Central memory CD8-positive, alpha-beta T cell (primary cell): ENCODE measurements around the gene ZNF724.
"Not testable (repeated sequence)": the region's sequence is repeated elsewhere in the genome, so short reads cannot be mapped to it uniquely, and the experiment has no call there.

Experiments
- ATAC-seq: fragments of 150-1000 bp; cut with Tn5 transposase; replicated peaks from 2 replicates; pipeline ENCODE4 v1.10.0; 2022; ENCODE audit warnings: mild to moderate bottlenecking, moderate FRiP score, moderate number of reproducible peaks; ENCODE audit not compliant: poor library complexity, severe bottlenecking; ENCODE audit errors: extremely low read depth
- DNase-seq, 2 donors: peaks; one replicate each; pipeline ENCODE4 v3.0.0; 2021; ENCODE audit warnings: low spot score in 2 of 2
- H3K27ac Mint-ChIP-seq: one replicate; pipeline ENCODE4 v1.8.0; 2022; ENCODE audit warnings: low read depth, mild to moderate bottlenecking, moderate library complexity, mixed read lengths
- H3K27me3 Mint-ChIP-seq: one replicate; pipeline ENCODE4 v1.8.0; 2022; ENCODE audit warnings: mixed read lengths
- H3K36me3 Mint-ChIP-seq: one replicate; pipeline ENCODE4 v1.8.0; 2022; ENCODE audit warnings: mild to moderate bottlenecking, moderate library complexity, mixed read lengths; ENCODE audit not compliant: insufficient read depth
- H3K4me1 Mint-ChIP-seq: one replicate; pipeline ENCODE4 v1.8.0; 2022; ENCODE audit warnings: mixed read lengths
- H3K4me3 Mint-ChIP-seq: one replicate; pipeline ENCODE4 v1.8.0; 2022; ENCODE audit warnings: mild to moderate bottlenecking, moderate library complexity, mixed read lengths
- H3K9me3 Mint-ChIP-seq: one replicate; pipeline ENCODE4 v1.8.0; 2022; ENCODE audit warnings: mixed read lengths

The ZNF724 gene

DNA sequence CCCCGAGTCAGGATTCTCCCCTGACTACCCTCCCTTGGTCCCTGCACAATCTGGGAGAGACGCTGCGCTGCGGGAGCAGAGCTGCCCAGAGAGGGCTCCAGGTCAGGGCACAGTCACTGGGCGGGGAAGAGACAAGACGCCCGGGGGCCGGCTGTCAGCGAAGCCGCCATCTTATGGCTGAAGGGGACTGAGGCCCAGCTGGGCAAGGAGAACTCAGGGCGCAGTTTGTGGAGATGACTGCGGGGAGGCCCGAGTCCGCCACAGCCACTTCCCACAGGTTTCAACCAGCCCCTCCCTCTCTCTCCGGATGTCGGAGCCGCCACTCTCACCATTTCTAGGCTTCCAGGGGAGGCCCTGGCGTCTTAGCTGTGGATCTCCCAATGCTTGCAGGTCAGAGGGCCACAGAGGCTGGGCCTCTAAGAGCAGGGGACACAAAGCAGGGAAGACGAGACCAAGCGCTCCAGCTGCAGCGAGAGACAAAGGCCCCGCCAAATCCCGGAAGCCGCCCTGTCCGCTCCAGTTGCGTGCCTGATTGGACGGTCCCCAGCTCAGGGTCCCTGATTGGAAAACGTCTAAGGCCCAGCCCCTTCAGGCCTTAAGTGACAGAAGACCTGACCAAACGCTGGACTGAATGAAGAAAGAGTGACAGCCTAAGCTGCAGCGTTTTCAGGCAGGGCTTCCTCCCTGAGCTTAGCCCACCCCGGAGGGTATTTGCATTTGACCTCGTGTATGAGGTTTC lies at the start of gene ZNF724:
TSS of gene ZNF724 (minus strand) at position 484 of the 739 bp plus-strand sequence. CDS start at position 332, 152 bp downstream.
- ATAC-seq = peak; percentile 100
- no peaks in the 10 kb centered on the region for H3K27me3 Mint-ChIP-seq
- H3K36me3 Mint-ChIP-seq = peaks cover 6% of the 10 kb centered on the region
- no peaks in the 10 kb centered on the region for H3K9me3 Mint-ChIP-seq
- peak; percentile 76 to 81 for DNase-seq
- H3K27ac Mint-ChIP-seq = peak within 1 kb of the TSS; percentile 92
- H3K4me1 Mint-ChIP-seq = peaks cover 21% of the 10 kb centered on the region
- peak within 1 kb of the TSS; percentile 97 for H3K4me3 Mint-ChIP-seq

DNA sequence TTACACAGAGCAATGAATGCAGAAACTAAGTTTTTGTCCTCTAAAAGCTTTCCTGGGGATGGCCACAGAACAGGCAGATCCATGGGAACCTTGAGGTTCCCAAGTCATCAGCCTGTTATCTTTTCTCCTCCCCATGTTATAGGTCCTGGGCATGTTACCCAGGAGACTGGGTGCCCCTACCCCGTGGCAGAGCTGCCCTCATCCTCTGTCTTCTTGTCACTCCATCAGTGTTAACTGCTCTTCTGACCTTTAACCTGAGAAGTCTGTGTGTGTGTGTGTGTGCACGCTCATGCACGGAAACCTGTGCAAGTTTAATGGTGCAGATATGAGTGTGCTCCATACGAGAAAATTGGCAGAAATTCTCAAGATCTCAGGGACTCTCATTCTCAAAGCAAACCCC lies 43.9 kb upstream of the ZNF724 start:
- no peaks in the 10 kb centered on the region for H3K9me3 Mint-ChIP-seq

DNA sequence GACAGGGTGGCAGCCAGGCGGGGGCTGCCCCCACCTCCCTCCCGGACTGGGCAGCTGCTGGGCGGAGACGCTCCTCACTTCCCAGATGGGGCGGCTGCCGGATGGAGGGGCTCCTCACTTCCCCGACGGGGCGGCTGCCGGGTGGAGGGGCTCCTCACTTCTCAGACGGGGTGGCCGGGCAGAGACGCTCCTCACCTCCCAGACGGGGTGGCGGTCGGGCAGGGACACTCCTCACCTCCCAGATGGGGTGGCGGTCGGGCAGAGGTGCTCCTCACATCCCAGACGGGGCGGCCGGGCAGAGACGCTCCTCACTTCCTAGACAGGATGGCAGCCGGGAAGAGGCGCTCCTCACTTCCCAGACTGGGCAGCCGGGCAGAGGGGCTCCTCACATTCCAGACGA lies 39.8 kb upstream of the ZNF724 start:
- not testable (repeated sequence) for H3K36me3 Mint-ChIP-seq, H3K4me1 Mint-ChIP-seq

More for the DNA sequence above, 43.9 kb upstream of the ZNF724 start:
- no peak for DNase-seq
- Mint-ChIP-seq H3K27me3 (no peaks in the 10 kb centered on the region), H3K27ac (no peak overlapping the region), H3K36me3 (peaks cover 1% of the 10 kb centered on the region), H3K4me3 (no peak overlapping the region), H3K4me1 (no peaks in the 10 kb centered on the region)
- ATAC-seq = no peak

DNA sequence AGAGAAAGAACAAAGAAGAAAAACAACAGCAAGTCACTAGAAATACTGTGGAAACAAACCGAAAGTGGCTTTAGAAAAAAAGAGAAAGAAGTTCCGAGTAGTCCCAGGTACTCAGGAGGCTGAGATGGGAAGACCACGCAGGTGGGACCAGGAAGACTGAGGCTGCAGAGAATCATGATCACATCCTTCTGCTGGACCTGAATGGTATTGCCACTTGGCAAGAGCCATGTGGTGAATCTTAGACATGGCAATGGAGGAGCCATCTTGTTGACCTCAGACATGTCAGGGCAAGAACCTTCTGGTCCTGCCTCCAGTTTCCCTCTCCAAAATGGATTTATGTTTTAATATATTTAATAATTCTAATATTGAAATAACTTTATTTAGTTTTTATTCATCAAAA lies 37.4 kb upstream of the ZNF724 start:
- Mint-ChIP-seq H3K4me1 (peaks cover 11% of the 10 kb centered on the region), H3K27me3 (no peaks in the 10 kb centered on the region), H3K27ac (no peak overlapping the region), H3K36me3 (peaks cover 1% of the 10 kb centered on the region), H3K9me3 (no peaks in the 10 kb centered on the region), H3K4me3 (no peak overlapping the region)
- DNase-seq (no peak), ATAC-seq (no peak)

More for the DNA sequence above, 39.8 kb upstream of the ZNF724 start:
- H3K4me3 Mint-ChIP-seq, H3K27me3 Mint-ChIP-seq, H3K27ac Mint-ChIP-seq, H3K9me3 Mint-ChIP-seq, ATAC-seq, DNase-seq: not testable (repeated sequence)

DNA sequence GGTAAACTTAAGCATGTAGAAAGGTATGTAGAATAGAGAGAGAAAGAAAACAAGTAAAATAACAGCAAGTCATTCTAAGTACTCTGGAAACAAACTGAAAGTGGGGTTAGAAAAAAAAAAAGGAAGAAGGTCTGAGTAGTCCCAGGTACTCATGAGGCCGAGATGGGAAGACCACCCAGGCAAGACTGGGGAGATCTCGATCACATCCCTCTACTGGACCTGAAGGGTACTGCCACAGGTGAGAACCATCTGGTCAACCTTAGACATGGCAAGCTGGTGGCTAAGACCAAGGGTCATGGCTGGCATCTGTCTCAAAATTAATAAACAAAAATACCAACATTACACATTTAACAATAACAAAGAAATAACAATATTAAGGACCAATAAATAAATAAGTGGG lies 36.3 kb upstream of the ZNF724 start:
- H3K9me3 Mint-ChIP-seq = no peaks in the 10 kb centered on the region
- no peak overlapping the region for H3K27ac Mint-ChIP-seq
- peaks cover under 1% of the 10 kb centered on the region for H3K36me3 Mint-ChIP-seq
- H3K4me1 Mint-ChIP-seq = peaks cover 17% of the 10 kb centered on the region
- DNase-seq (no peak), ATAC-seq (no peak)
- H3K27me3 Mint-ChIP-seq = no peaks in the 10 kb centered on the region
- no peak overlapping the region for H3K4me3 Mint-ChIP-seq

DNA sequence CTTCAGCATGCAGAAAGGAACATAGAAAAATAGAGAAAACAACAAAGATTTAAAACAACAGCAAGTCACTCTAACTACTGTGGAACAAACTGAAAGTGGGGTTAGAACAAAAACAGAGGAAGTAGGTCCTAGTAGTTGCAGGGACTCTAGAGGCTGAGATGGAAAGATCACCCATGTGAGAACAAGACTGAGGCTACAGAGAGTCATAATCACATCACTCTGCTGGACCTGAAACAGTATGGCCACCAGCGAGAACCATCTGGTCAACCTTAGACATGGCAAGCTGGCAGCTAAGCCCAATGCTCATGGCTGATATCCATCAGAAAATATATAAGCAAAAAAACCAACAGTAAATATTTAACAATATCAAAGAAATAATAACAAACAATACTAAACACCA lies 35.8 kb upstream of the ZNF724 start:
- H3K4me3 Mint-ChIP-seq = no peak overlapping the region
- ATAC-seq (no peak), DNase-seq (no peak)
- no peak overlapping the region for H3K27ac Mint-ChIP-seq
- peaks cover 17% of the 10 kb centered on the region for H3K4me1 Mint-ChIP-seq
- no peaks in the 10 kb centered on the region for H3K9me3 Mint-ChIP-seq
- H3K27me3 Mint-ChIP-seq = no peaks in the 10 kb centered on the region
- no peaks in the 10 kb centered on the region for H3K36me3 Mint-ChIP-seq

DNA sequence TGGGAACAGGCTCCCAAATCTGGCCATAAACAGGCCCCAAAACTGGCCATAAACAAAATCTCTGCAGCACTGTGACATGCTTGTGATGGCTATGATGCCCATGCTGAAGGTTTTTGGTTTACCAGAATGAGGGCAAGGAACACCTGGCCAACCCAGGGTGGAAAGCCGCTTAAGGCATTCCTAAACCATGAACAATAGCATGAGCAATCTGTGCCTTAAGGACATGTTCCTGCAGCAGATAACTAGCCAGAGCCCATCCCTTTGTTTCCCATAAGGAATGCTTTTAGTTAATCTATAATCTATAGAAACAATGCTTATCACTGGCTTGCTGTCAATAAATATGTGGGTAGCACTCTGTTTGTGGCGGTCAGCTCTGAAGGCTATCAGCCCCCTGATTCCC lies 35.1 kb upstream of the ZNF724 start:
- H3K9me3 Mint-ChIP-seq, ATAC-seq, H3K36me3 Mint-ChIP-seq, DNase-seq, H3K4me3 Mint-ChIP-seq, H3K27ac Mint-ChIP-seq, H3K27me3 Mint-ChIP-seq: not testable (repeated sequence)
- H3K4me1 Mint-ChIP-seq = peaks cover 17% of the 10 kb centered on the region

DNA sequence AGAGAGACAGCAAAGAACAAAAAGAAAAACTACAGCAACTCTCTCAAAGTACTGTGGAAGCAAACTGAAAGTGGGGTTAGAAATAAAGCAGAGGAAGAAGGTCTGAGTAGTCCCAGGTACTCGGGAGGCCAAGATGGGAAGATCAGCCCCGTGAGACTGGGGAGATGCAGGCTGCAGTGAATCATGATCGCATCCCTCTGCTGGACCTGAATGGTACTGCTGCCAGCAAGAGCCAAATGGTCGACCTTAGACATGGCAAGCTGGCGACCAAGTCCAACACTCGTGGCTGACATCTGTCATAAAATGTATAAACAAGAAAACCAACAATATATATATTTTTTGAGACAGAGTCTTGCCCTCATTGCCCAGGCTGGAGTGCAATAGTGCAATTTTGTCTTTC lies 33.7 kb upstream of the ZNF724 start:
- H3K36me3 Mint-ChIP-seq = no peaks in the 10 kb centered on the region
- H3K9me3 Mint-ChIP-seq = no peaks in the 10 kb centered on the region
- peak; percentile 44 to 53 for DNase-seq
- no peak overlapping the region for H3K4me3 Mint-ChIP-seq
- peaks cover 17% of the 10 kb centered on the region for H3K4me1 Mint-ChIP-seq
- no peak overlapping the region for H3K27ac Mint-ChIP-seq
- peak; percentile 84 for ATAC-seq
- no peaks in the 10 kb centered on the region for H3K27me3 Mint-ChIP-seq

DNA sequence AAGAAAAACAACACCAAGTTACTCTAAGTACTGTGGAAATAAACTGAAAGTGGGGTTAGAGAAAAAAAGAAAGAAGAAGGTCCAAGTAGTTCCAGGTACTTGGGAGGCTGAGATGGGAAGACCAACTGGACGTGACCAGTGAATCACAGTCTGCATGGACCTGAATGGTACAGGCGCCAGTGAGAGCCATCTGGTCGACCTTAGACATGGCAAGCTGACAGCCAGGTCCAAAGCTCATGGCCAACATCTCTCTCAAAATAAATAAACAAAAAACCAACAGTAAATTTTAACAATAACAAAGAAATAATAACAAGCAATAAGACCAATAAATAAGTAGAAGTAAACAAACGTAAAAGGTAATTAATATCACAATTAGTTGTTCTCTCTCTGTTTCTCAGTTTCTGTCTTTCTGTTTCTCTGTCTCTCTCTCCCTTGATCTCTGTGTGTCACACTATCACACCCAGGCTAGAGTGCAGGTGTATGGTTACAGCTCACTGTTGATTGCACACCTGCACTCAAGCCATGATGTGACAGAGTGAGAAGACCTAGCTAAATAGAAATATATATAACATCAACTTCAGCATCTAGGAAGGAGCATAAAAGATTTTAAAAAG lies 31.6 kb upstream of the ZNF724 start:
- H3K27ac Mint-ChIP-seq = peak overlapping the region; percentile 24
- no peak overlapping the region for H3K4me3 Mint-ChIP-seq
- ATAC-seq (no peak), DNase-seq (no peak)
- no peaks in the 10 kb centered on the region for H3K9me3 Mint-ChIP-seq
- H3K36me3 Mint-ChIP-seq = no peaks in the 10 kb centered on the region
- peaks cover 17% of the 10 kb centered on the region for H3K4me1 Mint-ChIP-seq
- H3K27me3 Mint-ChIP-seq = no peaks in the 10 kb centered on the region

DNA sequence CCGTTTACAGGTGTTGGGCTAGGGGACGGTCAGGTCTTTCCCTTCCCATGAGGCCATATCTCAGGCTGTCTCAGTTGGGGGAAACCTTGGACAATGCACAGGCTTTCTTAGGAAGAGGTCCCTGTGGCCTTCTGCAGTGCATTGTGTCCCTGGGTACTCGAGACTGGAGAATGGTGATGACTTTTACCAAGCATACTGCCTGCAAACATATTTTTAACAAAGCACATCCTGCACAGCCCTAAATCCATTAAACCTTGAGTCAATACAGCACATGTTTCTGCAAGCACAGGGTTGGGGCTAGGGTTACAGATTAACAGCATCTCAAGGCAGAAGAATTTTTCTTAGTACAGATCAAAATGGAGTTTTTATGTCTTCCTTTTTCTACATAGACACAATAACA lies 27.9 kb upstream of the ZNF724 start:
- not testable (repeated sequence) for DNase-seq, H3K36me3 Mint-ChIP-seq, H3K9me3 Mint-ChIP-seq, ATAC-seq, H3K27ac Mint-ChIP-seq, H3K27me3 Mint-ChIP-seq, H3K4me3 Mint-ChIP-seq
- peaks cover 14% of the 10 kb centered on the region for H3K4me1 Mint-ChIP-seq

DNA sequence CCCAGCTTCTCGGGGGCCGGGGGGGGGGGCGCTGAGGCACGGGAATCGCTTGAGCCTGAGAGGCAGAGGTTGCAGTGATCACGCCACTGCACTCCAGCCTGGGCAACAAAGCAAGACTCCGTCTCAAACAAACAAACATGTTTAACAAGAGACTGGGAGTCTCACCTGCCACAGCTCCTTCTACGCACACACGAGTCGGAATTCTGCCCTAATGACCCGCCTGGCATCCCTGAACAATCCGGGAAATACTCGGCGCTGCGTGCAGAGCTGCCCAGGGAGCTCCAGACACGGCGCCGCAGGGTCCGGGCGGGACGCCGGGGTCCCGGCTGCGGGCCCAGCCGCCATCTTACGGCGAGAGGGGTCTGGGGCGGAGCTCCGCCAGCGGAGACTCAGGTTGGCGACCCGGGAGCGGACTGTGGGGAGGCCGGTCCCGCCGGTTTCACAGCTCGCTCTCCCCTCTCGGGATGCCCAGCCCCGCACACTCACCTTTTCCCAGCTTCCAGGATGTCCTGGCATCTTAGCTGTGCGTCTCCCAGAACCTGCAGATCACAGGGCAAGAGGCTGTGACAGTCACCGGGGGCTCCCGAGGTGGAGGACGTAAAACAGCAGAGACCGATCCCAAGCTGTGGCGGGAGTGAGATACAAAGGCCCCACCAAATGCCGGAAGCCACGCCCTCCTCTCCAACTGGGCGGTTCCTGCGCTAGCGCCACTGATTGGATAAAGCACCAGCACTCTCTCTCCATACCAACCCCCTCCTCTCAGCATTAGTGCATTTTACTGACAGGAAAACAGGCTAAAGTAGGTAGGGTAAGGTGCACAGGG lies 23.6 kb upstream of the ZNF724 start:
- DNase-seq (peak; percentile 86), ATAC-seq (peak; percentile 98)
- Mint-ChIP-seq H3K4me1 (peaks cover 27% of the 10 kb centered on the region), H3K27ac (peak overlapping the region; percentile 96), H3K36me3 (peaks cover 18% of the 10 kb centered on the region), H3K4me3 (peak overlapping the region; percentile 97), H3K27me3 (no peaks in the 10 kb centered on the region), H3K9me3 (no peaks in the 10 kb centered on the region)

DNA sequence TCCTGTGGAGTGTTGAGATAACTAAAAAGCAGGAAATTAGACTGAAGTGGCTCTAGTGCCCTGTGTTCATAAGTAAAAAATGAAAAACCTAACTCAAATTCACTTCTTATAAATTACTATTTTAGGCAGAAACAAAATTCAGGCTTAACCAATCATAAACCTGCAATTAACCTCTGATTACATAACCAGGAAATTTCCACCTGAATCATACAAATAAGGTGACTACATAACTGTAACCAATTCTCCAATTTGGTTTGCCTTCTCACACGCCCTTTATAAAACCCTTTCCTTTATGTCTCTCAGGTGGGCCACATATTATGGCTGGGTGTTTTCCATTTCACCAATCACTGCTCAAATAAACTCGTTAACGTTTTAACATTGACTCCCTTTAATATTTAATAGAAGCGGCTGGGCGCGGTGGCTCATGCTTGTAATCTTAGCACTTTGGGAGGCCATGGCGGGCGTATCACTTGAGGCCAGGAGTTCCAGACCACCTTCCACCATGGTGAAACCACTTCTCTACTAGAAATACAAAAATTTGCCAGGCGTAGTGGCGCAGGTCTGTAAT lies 22.9 kb upstream of the ZNF724 start:
- Mint-ChIP-seq H3K4me1 (peaks cover 27% of the 10 kb centered on the region), H3K27me3 (no peaks in the 10 kb centered on the region), H3K4me3 (peak overlapping the region; percentile 97), H3K27ac (peak overlapping the region; percentile 96), H3K9me3 (no peaks in the 10 kb centered on the region), H3K36me3 (peaks cover 24% of the 10 kb centered on the region)
- DNase-seq (no peak), ATAC-seq (no peak)
